ENCODE results near the gene TMEM151B.
"Not testable (repeated sequence)": the region's sequence is repeated elsewhere in the genome, so short reads cannot be mapped to it uniquely, and the experiment has no call there.

Gene TMEM151B

GRCh38 chr6:44309631-44310030 is 39.4 kb downstream of the TMEM151B start:
- no peak for TF ChIP-seq CTCF (IDR thresholded peaks at IDR 0.05; ENCODE audit: control insufficient read depth, extremely low read depth, insufficient read depth)
- DNase-seq (ENCODE audit: low read depth): no peak
- H3K4me3 ChIP-seq (ENCODE audit: low read depth, low read length): no peak overlapping the region

- H3K4me3 ChIP-seq (ENCODE audit: low read depth, low read length): no peak overlapping the region
Observed at GRCh38 chr6:44310241-44310640, 40.0 kb downstream of the TMEM151B start.

GRCh38 chr6:44311304-44311703 is 41.1 kb downstream of the TMEM151B start:
- TF ChIP-seq CTCF (IDR thresholded peaks at IDR 0.05; ENCODE audit: control insufficient read depth, extremely low read depth, insufficient read depth): no peak
- DNase-seq (ENCODE audit: low read depth): no peak
- H3K4me3 ChIP-seq (ENCODE audit: low read depth, low read length): no peak overlapping the region

More at GRCh38 chr6:44310241-44310640, 40.0 kb downstream of the TMEM151B start:
- no peak for DNase-seq (ENCODE audit: low read depth)
- TF ChIP-seq CTCF (IDR thresholded peaks at IDR 0.05; ENCODE audit: control insufficient read depth, extremely low read depth, insufficient read depth): no peak

- DNase-seq (ENCODE audit: low read depth): peak; percentile 8
- TF ChIP-seq CTCF (IDR thresholded peaks at IDR 0.05; ENCODE audit: control insufficient read depth, extremely low read depth, insufficient read depth): no peak
- H3K4me3 ChIP-seq (ENCODE audit: low read depth, low read length): peak overlapping the region; percentile 96
Observed at GRCh38 chr6:44311767-44312166, 41.5 kb downstream of the TMEM151B start.

GRCh38 chr6:44312901-44313788 is 42.9 kb downstream of the TMEM151B start, which contains the start of gene AARS2:
Gene AARS2, minus strand, starts transcription at chr6:44313347. Its CDS starts 24 bp downstream, at chr6:44313323.
- DNase-seq (ENCODE audit: low read depth): peak; percentile 52
- peak; percentile 88 for TF ChIP-seq CTCF (IDR thresholded peaks at IDR 0.05; ENCODE audit: control insufficient read depth, extremely low read depth, insufficient read depth)
- peak within 1 kb of the TSS; percentile 96 for H3K4me3 ChIP-seq (ENCODE audit: low read depth, low read length)

- DNase-seq (ENCODE audit: low read depth); H3K4me3 ChIP-seq (ENCODE audit: low read depth, low read length): not testable (repeated sequence)
Observed at GRCh38 chr6:44314657-44315056, 44.4 kb downstream of the TMEM151B start.

GRCh38 chr6:44315516-44315915 is 45.3 kb downstream of the TMEM151B start:
- DNase-seq (ENCODE audit: low read depth): no peak
- no peak for TF ChIP-seq CTCF (IDR thresholded peaks at IDR 0.05; ENCODE audit: control insufficient read depth, extremely low read depth, insufficient read depth)

More at GRCh38 chr6:44315516-44315915, 45.3 kb downstream of the TMEM151B start:
- no peak overlapping the region for H3K4me3 ChIP-seq (ENCODE audit: low read depth, low read length)

Data from LNCaP clone FGC (cell line).